Keratinocyte (primary cell): ENCODE results near the gene APOBR. TPM values are rescaled to one million over a fixed set of nuclear protein-coding genes. Genes with fewer than 3 reads are reported as not detected.

ENCODE experiments used
- DNase-seq: peaks from one replicate; pipeline ENCODE4 v3.0.0-alpha.2; 2011; ENCODE audit warnings: low read depth, missing footprints, low spot score
- FAIRE-seq: peaks from 2 replicates; lab custom pipeline; 2011; peaks lifted over from hg19 to GRCh38; lab: Jason Lieb, UNC
- H2AFZ ChIP-seq: 2 replicates; pipeline ENCODE4 v1.6.0; 2012; ENCODE audit warnings: low read length, control low read depth, inconsistent platforms; ENCODE audit not compliant: control insufficient read depth
- H3K27ac ChIP-seq: 2 replicates; pipeline ENCODE4 v1.5.1; 2011; ENCODE audit warnings: low read length; ENCODE audit not compliant: control insufficient read depth, insufficient read depth
- H3K27me3 ChIP-seq: 3 replicates; pipeline ENCODE4 v1.6.0; 2011; ENCODE audit warnings: low read length; ENCODE audit not compliant: control insufficient read depth, insufficient read depth; ENCODE audit errors: extremely low read depth
- H3K36me3 ChIP-seq, 2 experiments: 2 replicates in 1 of 2; 3 replicates in 1 of 2; pipeline ENCODE4 v1.5.1; 2011; ENCODE audit warnings: low read length in 2 of 2, mild to moderate bottlenecking in 1 of 2; ENCODE audit not compliant: control insufficient read depth in 2 of 2, insufficient read depth in 2 of 2; ENCODE audit errors: extremely low read depth in 1 of 2
- H3K4me1 ChIP-seq: 3 replicates; pipeline ENCODE4 v1.5.1; 2011; ENCODE audit warnings: low read length; ENCODE audit not compliant: control insufficient read depth, insufficient read depth; ENCODE audit errors: extremely low read depth
- H3K4me2 ChIP-seq: 3 replicates; pipeline ENCODE4 v1.6.0; 2011; ENCODE audit warnings: low read depth, low read length; ENCODE audit not compliant: control insufficient read depth, insufficient read depth; ENCODE audit errors: extremely low read depth
- H3K4me3 ChIP-seq, 3 experiments: fragments of 200-600 bp in 1 of 3; sonication (generic) in 1 of 3; 2 replicates in 2 of 3; 3 replicates in 1 of 3; pipeline ENCODE4 v1.5.1; 2011 to 2016; ENCODE audit warnings: low read length in 3 of 3, mild to moderate bottlenecking in 3 of 3, control low read depth in 2 of 3, inconsistent platforms in 1 of 3, low read depth in 1 of 3, mixed read lengths in 1 of 3, mixed run types in 1 of 3, moderate library complexity in 1 of 3; ENCODE audit not compliant: control insufficient read depth in 2 of 3, insufficient read depth in 2 of 3; ENCODE audit errors: extremely low read depth in 1 of 3
- H3K79me2 ChIP-seq: 2 replicates; pipeline ENCODE4 v1.6.0; 2012; ENCODE audit warnings: low read length; ENCODE audit not compliant: control insufficient read depth, insufficient read depth
- H3K9ac ChIP-seq: 3 replicates; pipeline ENCODE4 v1.6.0; 2011; ENCODE audit warnings: low read length; ENCODE audit not compliant: control insufficient read depth, insufficient read depth; ENCODE audit errors: extremely low read depth
- H3K9me1 ChIP-seq: 3 replicates; pipeline ENCODE4 v1.6.0; 2011; ENCODE audit warnings: low read length; ENCODE audit not compliant: control insufficient read depth, insufficient read depth; ENCODE audit errors: extremely low read depth
- H3K9me3 ChIP-seq: 2 replicates; pipeline ENCODE4 v1.5.1; 2012; ENCODE audit warnings: low read depth, low read length; ENCODE audit not compliant: control insufficient read depth
- H4K20me1 ChIP-seq: 3 replicates; pipeline ENCODE4 v1.6.0; 2011; ENCODE audit warnings: low read length; ENCODE audit not compliant: control insufficient read depth, insufficient read depth; ENCODE audit errors: extremely low read depth
- EZH2 ChIP-seq: IDR thresholded peaks from one replicate; pipeline ENCODE4 v1.6.1; 2012; ENCODE audit warnings: inconsistent platforms, mild to moderate bottlenecking, low read length, moderate library complexity
- dilution Hi-C: fragments of 300-500 bp; cut with MboI; formaldehyde crosslinking; loops from one replicate; pipeline ENCODE4 v1.7.0; 2020; ENCODE audit warnings: low sequenced_read_pairs; ENCODE audit not compliant: extremely low pct_ligation_motif_present
- polyA plus RNA-seq, 5 experiments: library from polyadenylated mRNA; depleted of rRNA in 3 of 5; stranded (reverse) in 3 of 5; stranded (forward) in 1 of 5; unstranded in 1 of 5; fragments of >200 nt; gene quantifications; 1 replicate in 1 of 5; 2 replicates in 3 of 5; 3 replicates in 1 of 5; pipeline versions ENCODE4 v1.2.1 to v1.2.3, GENCODE V29; 2011 to 2012; ENCODE audit warnings: missing spikeins in 2 of 5, low read depth in 1 of 5, low replicate concordance in 1 of 5
- TF ChIP-seq, protein P1 (sequence below), 3 experiments: IDR thresholded peaks in 1 of 3; conservative IDR thresholded peaks in 1 of 3; optimal IDR thresholded peaks in 1 of 3; 2 replicates in 2 of 3; 3 replicates in 1 of 3; pipeline versions ENCODE3 to v1.5.1; 2011; ENCODE audit warnings: low read length in 3 of 3, mild to moderate bottlenecking in 3 of 3, moderate library complexity in 2 of 3, control low read depth in 1 of 3, inconsistent platforms in 1 of 3; ENCODE audit not compliant: insufficient read depth in 2 of 3; ENCODE audit errors: extremely low read depth in 1 of 3

The APOBR gene
- polyA plus RNA-seq, 1 donor (not counting 4 experiments of a cell fraction or from before 2014, with no cell fraction given) = 0.04 TPM

DNA sequence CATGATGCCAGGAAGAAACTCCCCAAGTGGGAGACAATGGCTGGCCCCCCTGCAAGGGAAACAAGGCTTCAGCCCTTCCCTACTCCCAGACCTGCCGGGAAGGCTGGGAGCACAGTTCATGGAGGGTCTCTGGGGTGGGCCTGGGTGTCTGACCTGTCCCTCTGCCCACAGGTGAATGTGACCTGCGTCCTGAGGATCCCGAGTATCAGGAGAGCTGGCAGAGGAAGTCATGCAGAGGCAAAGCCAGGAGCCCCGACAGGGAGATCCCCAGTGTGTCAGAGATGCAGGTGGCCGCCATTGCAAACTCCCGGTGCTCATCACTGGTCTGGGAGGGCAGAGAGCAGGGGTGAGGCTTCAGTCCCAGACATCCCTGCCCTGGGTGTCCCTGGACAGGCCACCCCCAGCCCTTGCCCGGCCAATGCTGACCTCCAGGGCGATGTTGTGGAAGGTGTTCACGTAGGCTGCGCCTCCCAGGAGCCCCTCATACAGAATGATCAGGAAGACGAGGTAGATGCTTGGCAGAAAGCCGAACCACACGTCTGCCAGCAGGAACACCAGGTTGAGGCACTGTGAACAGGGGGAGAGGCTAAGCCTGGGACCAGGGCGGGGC, 17.0 kb upstream of the APOBR start:
- H2AFZ ChIP-seq = no peak overlapping the region
- no peaks in the 10 kb centered on the region for H3K4me1 ChIP-seq
- H4K20me1 ChIP-seq = no peaks in the 10 kb centered on the region
- no peak overlapping the region for H3K4me2 ChIP-seq
- no peaks in the 10 kb centered on the region for H3K27me3 ChIP-seq
- dilution Hi-C loops = no loop called here
- H3K4me3 ChIP-seq = no peak overlapping the region
- no peaks in the 10 kb centered on the region for H3K9me1 ChIP-seq
- H3K36me3 ChIP-seq = peaks cover 4 to 13% of the 10 kb centered on the region in 2 experiments
- TF ChIP-seq, protein P1, sequence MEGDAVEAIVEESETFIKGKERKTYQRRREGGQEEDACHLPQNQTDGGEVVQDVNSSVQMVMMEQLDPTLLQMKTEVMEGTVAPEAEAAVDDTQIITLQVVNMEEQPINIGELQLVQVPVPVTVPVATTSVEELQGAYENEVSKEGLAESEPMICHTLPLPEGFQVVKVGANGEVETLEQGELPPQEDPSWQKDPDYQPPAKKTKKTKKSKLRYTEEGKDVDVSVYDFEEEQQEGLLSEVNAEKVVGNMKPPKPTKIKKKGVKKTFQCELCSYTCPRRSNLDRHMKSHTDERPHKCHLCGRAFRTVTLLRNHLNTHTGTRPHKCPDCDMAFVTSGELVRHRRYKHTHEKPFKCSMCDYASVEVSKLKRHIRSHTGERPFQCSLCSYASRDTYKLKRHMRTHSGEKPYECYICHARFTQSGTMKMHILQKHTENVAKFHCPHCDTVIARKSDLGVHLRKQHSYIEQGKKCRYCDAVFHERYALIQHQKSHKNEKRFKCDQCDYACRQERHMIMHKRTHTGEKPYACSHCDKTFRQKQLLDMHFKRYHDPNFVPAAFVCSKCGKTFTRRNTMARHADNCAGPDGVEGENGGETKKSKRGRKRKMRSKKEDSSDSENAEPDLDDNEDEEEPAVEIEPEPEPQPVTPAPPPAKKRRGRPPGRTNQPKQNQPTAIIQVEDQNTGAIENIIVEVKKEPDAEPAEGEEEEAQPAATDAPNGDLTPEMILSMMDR (optimal IDR thresholded peaks at IDR 0.05 in 1 of 3, IDR thresholded peaks at IDR 0.05 in 1 of 3, conservative IDR thresholded peaks at IDR 0.05 in 1 of 3; ENCODE audit: extremely low read depth in 1 of 3, insufficient read depth in 2 of 3, low read length in 3 of 3) = no peak
- no peak for TF ChIP-seq EZH2
- no peak overlapping the region for H3K27ac ChIP-seq
- no peak overlapping the region for H3K9ac ChIP-seq
- FAIRE-seq = no peak
- H3K79me2 ChIP-seq = no peaks in the 10 kb centered on the region
- no peaks in the 10 kb centered on the region for H3K9me3 ChIP-seq
- no peak for DNase-seq

DNA sequence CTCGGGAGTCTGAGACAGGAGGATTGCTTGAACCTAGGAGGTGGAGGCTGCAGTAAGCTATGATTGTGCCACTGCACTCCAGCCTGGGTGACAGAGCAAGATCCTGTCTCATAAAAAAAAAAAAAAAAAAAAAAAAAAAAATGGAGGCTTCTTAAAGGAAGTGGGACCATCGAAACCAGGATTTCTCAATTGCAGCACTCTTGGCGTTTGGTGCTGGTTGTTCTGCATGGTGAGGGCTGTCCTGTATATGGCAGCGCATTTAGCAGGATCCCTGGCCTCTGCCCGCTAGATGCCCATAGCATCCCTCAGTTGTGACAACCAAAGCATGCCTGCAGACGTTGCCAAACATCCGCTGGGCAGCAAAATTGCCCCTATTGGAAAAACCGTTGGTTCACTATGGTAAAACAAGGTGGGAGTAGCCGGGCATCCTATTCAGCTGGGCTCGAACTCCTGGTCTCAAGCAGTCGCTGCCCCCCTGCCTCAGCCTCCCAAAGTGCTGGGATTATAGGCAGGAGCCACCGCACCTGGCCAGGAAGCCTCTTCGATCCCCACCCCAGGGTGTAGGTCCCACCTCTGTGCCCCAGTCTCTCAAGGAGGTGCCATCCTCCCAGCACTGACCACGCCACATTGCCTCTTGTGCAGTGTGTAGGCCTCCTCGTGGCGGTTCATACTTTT, 15.8 kb upstream of the APOBR start:
- Histone ChIP-seq H3K36me3 (peaks cover 4 to 14% of the 10 kb centered on the region in 2 experiments), H3K4me3 (no peak overlapping the region), H4K20me1 (no peaks in the 10 kb centered on the region), H3K4me2 (no peak overlapping the region), H3K27ac (no peak overlapping the region), H2AFZ (no peak overlapping the region), H3K79me2 (no peaks in the 10 kb centered on the region), H3K27me3 (no peaks in the 10 kb centered on the region), H3K9me1 (no peaks in the 10 kb centered on the region), H3K9ac (no peak overlapping the region), H3K9me3 (no peaks in the 10 kb centered on the region), H3K4me1 (no peaks in the 10 kb centered on the region)
- no peak for DNase-seq
- no peak for TF ChIP-seq EZH2
- TF ChIP-seq, protein P1 (optimal IDR thresholded peaks at IDR 0.05 in 1 of 3, IDR thresholded peaks at IDR 0.05 in 1 of 3, conservative IDR thresholded peaks at IDR 0.05 in 1 of 3; ENCODE audit: extremely low read depth in 1 of 3, insufficient read depth in 2 of 3, low read length in 3 of 3) = no peak
- FAIRE-seq = no peak
- dilution Hi-C loops = no loop called here
